ENCODE data around the gene IFNW1.
"Not testable (repeated sequence)": the region's sequence is repeated elsewhere in the genome, so short reads cannot be mapped to it uniquely, and the experiment has no call there.

IFNW1 gene

GRCh38 chr9:21160178-21160577 is 18.5 kb upstream of the IFNW1 start:
- no peak for TF ChIP-seq CTCF (IDR thresholded peaks at IDR 0.05; ENCODE audit: extremely low read depth, missing control alignments)
- DNase-seq (ENCODE audit: low spot score), result peak; percentile 25

GRCh38 chr9:21155501-21155900 is 13.9 kb upstream of the IFNW1 start:
- DNase-seq (ENCODE audit: low spot score), result no peak
- TF ChIP-seq CTCF (IDR thresholded peaks at IDR 0.05; ENCODE audit: extremely low read depth, missing control alignments), result no peak

GRCh38 chr9:21154018-21154608 is 12.5 kb upstream of the IFNW1 start:
- peak; percentile 38 for DNase-seq (ENCODE audit: low spot score)
- TF ChIP-seq CTCF (IDR thresholded peaks at IDR 0.05; ENCODE audit: extremely low read depth, missing control alignments), result peak; percentile 15

- DNase-seq (ENCODE audit: low spot score), result no peak
- no peak for TF ChIP-seq CTCF (IDR thresholded peaks at IDR 0.05; ENCODE audit: extremely low read depth, missing control alignments)
These were observed 11.8 kb upstream of the IFNW1 start for GRCh38 chr9:21153336-21154017.

- TF ChIP-seq CTCF (IDR thresholded peaks at IDR 0.05; ENCODE audit: extremely low read depth, missing control alignments), result no peak
- no peak for DNase-seq (ENCODE audit: low spot score)
These were observed 3.0 kb upstream of the IFNW1 start for GRCh38 chr9:21144603-21145002.

- DNase-seq (ENCODE audit: low spot score), result no peak
- TF ChIP-seq CTCF (IDR thresholded peaks at IDR 0.05; ENCODE audit: extremely low read depth, missing control alignments), result no peak
These were observed 4.6 kb downstream of the IFNW1 start for GRCh38 chr9:21137020-21137419.

GRCh38 chr9:21135736-21136135 is 5.9 kb downstream of the IFNW1 start:
- DNase-seq (ENCODE audit: low spot score), result no peak
- TF ChIP-seq CTCF (IDR thresholded peaks at IDR 0.05; ENCODE audit: extremely low read depth, missing control alignments), result no peak

GRCh38 chr9:21128186-21128585 is 13.4 kb downstream of the IFNW1 start:
- DNase-seq (ENCODE audit: low spot score), result not testable (repeated sequence)

Data from GM20000 (cell line).